Measurements from ENCODE around the gene ERC2.
A peak's percentile ranks its signal among the peaks of the same experiment; 100 is the strongest.
"Not testable (repeated sequence)": the region's sequence is repeated elsewhere in the genome, so short reads cannot be mapped to it uniquely, and the experiment has no call there.

The ERC2 gene

DNA sequence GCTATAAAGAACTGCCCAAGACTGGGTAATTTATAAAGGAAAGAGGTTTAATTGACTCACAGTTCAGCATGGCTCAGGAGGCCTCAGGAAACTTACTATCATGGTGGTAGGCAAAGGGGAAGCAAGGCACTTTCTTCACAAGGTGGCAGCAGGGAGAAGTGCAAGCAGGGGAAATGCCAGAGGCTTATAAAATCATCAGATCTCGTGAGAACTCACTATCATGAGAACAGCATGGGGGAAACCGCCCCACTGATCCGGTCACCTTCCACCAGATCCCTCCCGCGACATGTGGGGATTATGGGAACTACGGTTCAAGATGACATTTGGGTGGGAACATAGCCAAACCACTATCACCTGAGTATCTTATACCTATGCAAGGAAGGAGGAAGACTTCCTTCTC lies 963.2 kb downstream of the ERC2 start:
- H3K27me3 ChIP-seq (ENCODE audit: insufficient read depth, low read length); H3K36me3 ChIP-seq (ENCODE audit: insufficient read depth, low read length); H3F3A ChIP-seq (ENCODE audit: insufficient read depth, low read length); H3K79me2 ChIP-seq (ENCODE audit: insufficient read depth, low read length); H3K27ac ChIP-seq (ENCODE audit: low read depth, low read length, poor library complexity, severe bottlenecking); H3K9me3 ChIP-seq (ENCODE audit: low read length); H3K9me2 ChIP-seq (ENCODE audit: low read depth, low read length); H4K20me1 ChIP-seq (ENCODE audit: insufficient read depth, low read length): not testable (repeated sequence)
- peak overlapping the region; percentile 52 for H3K4me3 ChIP-seq (ENCODE audit: low read depth, low read length, poor library complexity, severe bottlenecking)
- TF ChIP-seq, protein P1, sequence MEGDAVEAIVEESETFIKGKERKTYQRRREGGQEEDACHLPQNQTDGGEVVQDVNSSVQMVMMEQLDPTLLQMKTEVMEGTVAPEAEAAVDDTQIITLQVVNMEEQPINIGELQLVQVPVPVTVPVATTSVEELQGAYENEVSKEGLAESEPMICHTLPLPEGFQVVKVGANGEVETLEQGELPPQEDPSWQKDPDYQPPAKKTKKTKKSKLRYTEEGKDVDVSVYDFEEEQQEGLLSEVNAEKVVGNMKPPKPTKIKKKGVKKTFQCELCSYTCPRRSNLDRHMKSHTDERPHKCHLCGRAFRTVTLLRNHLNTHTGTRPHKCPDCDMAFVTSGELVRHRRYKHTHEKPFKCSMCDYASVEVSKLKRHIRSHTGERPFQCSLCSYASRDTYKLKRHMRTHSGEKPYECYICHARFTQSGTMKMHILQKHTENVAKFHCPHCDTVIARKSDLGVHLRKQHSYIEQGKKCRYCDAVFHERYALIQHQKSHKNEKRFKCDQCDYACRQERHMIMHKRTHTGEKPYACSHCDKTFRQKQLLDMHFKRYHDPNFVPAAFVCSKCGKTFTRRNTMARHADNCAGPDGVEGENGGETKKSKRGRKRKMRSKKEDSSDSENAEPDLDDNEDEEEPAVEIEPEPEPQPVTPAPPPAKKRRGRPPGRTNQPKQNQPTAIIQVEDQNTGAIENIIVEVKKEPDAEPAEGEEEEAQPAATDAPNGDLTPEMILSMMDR (IDR thresholded peaks at IDR 0.05; ENCODE audit: low read length): peak; percentile 35
- H3K4me2 ChIP-seq (ENCODE audit: low read length): peak overlapping the region; percentile 52; the same call in 1 of the 2 replicates
- H3K9ac ChIP-seq (ENCODE audit: low read length): peak overlapping the region; percentile 36; the same call in 1 of the 2 replicates
- peak overlapping the region; percentile 56; the same call in 1 of the 2 replicates for H2AFZ ChIP-seq (ENCODE audit: low read length)
- peaks cover 14% of the 10 kb centered on the region for H3K4me1 ChIP-seq (ENCODE audit: insufficient read depth, low read length, severe bottlenecking)

DNA sequence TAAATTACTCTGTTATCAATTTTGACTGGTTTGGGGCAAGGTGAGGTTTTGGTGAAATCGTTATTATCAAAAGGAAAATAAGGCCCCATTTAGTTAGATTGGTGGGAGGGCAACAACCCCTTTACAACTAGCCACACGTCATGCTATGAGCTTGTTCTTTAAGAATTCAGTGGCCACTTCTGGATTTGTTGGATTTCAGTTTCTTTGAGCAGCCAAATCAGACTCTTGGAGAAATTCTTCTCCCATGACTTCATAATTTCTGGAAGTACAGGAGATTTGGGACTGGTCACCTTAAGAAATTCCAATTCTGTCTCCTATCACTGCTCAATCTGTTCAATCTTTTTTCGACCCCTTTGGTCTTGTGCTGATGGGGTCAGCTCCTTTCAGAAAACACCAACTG lies 966.4 kb downstream of the ERC2 start:
- Histone ChIP-seq H3F3A (ENCODE audit: insufficient read depth, low read length) (no peaks in the 10 kb centered on the region), H3K9ac (ENCODE audit: low read length) (no peak overlapping the region), H4K20me1 (ENCODE audit: insufficient read depth, low read length) (no peaks in the 10 kb centered on the region), H2AFZ (ENCODE audit: low read length) (no peak overlapping the region), H3K79me2 (ENCODE audit: insufficient read depth, low read length) (no peaks in the 10 kb centered on the region), H3K4me3 (ENCODE audit: low read depth, low read length, poor library complexity, severe bottlenecking) (no peak overlapping the region), H3K27me3 (ENCODE audit: insufficient read depth, low read length) (no peaks in the 10 kb centered on the region), H3K27ac (ENCODE audit: low read depth, low read length, poor library complexity, severe bottlenecking) (no peak overlapping the region), H3K4me2 (ENCODE audit: low read length) (no peak overlapping the region), H3K9me3 (ENCODE audit: low read length) (no peaks in the 10 kb centered on the region), H3K9me2 (ENCODE audit: low read depth, low read length) (no peaks in the 10 kb centered on the region), H3K4me1 (ENCODE audit: insufficient read depth, low read length, severe bottlenecking) (peaks cover 14% of the 10 kb centered on the region), H3K36me3 (ENCODE audit: insufficient read depth, low read length) (no peaks in the 10 kb centered on the region)
- TF ChIP-seq, protein P1 (IDR thresholded peaks at IDR 0.05; ENCODE audit: low read length): no peak

DNA sequence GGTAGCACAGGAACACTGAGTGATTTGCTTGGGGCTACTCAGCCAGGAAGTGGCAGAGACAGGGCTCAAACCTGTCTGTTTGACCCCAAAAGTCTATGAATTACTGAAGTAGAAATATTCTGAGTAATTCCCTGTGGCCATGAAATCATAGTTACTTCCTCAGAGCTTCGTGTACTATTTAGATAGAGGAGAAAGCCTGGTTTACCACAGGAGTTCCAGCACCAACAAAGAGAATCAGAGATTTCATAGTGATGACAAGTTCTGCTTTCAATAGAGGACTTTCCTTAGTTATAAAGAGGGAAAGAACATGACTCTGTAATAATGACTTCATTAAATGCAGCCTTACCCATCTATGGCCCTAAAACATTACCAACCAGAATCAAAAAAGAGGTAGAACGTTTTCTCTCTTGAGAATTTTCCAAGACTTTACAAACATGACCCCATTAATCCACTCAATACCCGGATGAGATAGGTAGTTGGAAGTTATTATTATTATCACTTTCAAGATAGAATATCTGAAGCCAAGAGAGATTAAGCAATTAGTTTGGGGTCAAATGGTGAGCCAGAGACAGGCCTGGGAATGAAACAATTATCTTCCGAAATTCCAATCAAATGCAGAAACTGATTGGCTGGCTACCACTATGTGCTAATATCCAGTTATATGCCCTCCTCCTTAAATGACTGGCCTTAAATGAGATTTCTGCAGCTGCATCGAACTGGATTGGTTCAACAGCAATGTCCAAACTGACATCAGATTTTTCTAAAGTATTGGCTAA lies 967.5 kb downstream of the ERC2 start:
- H4K20me1 ChIP-seq (ENCODE audit: insufficient read depth, low read length): no peaks in the 10 kb centered on the region
- no peak overlapping the region for H2AFZ ChIP-seq (ENCODE audit: low read length)
- no peaks in the 10 kb centered on the region for H3K36me3 ChIP-seq (ENCODE audit: insufficient read depth, low read length)
- no peak overlapping the region for H3K27ac ChIP-seq (ENCODE audit: low read depth, low read length, poor library complexity, severe bottlenecking)
- no peak overlapping the region for H3K4me3 ChIP-seq (ENCODE audit: low read depth, low read length, poor library complexity, severe bottlenecking)
- H3K4me2 ChIP-seq (ENCODE audit: low read length): no peak overlapping the region
- H3K79me2 ChIP-seq (ENCODE audit: insufficient read depth, low read length): no peaks in the 10 kb centered on the region
- H3K9me3 ChIP-seq (ENCODE audit: low read length): no peaks in the 10 kb centered on the region
- H3K9me2 ChIP-seq (ENCODE audit: low read depth, low read length): no peaks in the 10 kb centered on the region
- H3K9ac ChIP-seq (ENCODE audit: low read length): no peak overlapping the region
- H3K27me3 ChIP-seq (ENCODE audit: insufficient read depth, low read length): no peaks in the 10 kb centered on the region
- no peaks in the 10 kb centered on the region for H3F3A ChIP-seq (ENCODE audit: insufficient read depth, low read length)
- H3K4me1 ChIP-seq (ENCODE audit: insufficient read depth, low read length, severe bottlenecking): peaks cover 14% of the 10 kb centered on the region
- TF ChIP-seq, protein P1 (IDR thresholded peaks at IDR 0.05; ENCODE audit: low read length): no peak
- TF ChIP-seq EZH2 (IDR thresholded peaks at IDR 0.05; ENCODE audit: borderline replicate concordance, low read length): no peak
